Keratinocyte (primary cell): ENCODE results near the gene DLX4. TPM values are rescaled to one million over a fixed set of nuclear protein-coding genes. Genes with fewer than 3 reads are reported as not detected.

Source experiments
- DNase-seq: peaks from one replicate; pipeline ENCODE4 v3.0.0-alpha.2; 2011; ENCODE audit warnings: low read depth, missing footprints, low spot score
- FAIRE-seq: peaks from 2 replicates; lab custom pipeline; 2011; peaks lifted over from hg19 to GRCh38; lab: Jason Lieb, UNC
- H2AFZ ChIP-seq: 2 replicates; pipeline ENCODE4 v1.6.0; 2012; ENCODE audit warnings: low read length, control low read depth, inconsistent platforms; ENCODE audit not compliant: control insufficient read depth
- H3K27ac ChIP-seq: 2 replicates; pipeline ENCODE4 v1.5.1; 2011; ENCODE audit warnings: low read length; ENCODE audit not compliant: control insufficient read depth, insufficient read depth
- H3K27me3 ChIP-seq: 3 replicates; pipeline ENCODE4 v1.6.0; 2011; ENCODE audit warnings: low read length; ENCODE audit not compliant: control insufficient read depth, insufficient read depth; ENCODE audit errors: extremely low read depth
- H3K36me3 ChIP-seq, 2 experiments: 2 replicates in 1 of 2; 3 replicates in 1 of 2; pipeline ENCODE4 v1.5.1; 2011; ENCODE audit warnings: low read length in 2 of 2, mild to moderate bottlenecking in 1 of 2; ENCODE audit not compliant: control insufficient read depth in 2 of 2, insufficient read depth in 2 of 2; ENCODE audit errors: extremely low read depth in 1 of 2
- H3K4me1 ChIP-seq: 3 replicates; pipeline ENCODE4 v1.5.1; 2011; ENCODE audit warnings: low read length; ENCODE audit not compliant: control insufficient read depth, insufficient read depth; ENCODE audit errors: extremely low read depth
- H3K4me2 ChIP-seq: 3 replicates; pipeline ENCODE4 v1.6.0; 2011; ENCODE audit warnings: low read depth, low read length; ENCODE audit not compliant: control insufficient read depth, insufficient read depth; ENCODE audit errors: extremely low read depth
- H3K4me3 ChIP-seq, 3 experiments: fragments of 200-600 bp in 1 of 3; sonication (generic) in 1 of 3; 2 replicates in 2 of 3; 3 replicates in 1 of 3; pipeline ENCODE4 v1.5.1; 2011 to 2016; ENCODE audit warnings: low read length in 3 of 3, mild to moderate bottlenecking in 3 of 3, control low read depth in 2 of 3, inconsistent platforms in 1 of 3, low read depth in 1 of 3, mixed read lengths in 1 of 3, mixed run types in 1 of 3, moderate library complexity in 1 of 3; ENCODE audit not compliant: control insufficient read depth in 2 of 3, insufficient read depth in 2 of 3; ENCODE audit errors: extremely low read depth in 1 of 3
- H3K79me2 ChIP-seq: 2 replicates; pipeline ENCODE4 v1.6.0; 2012; ENCODE audit warnings: low read length; ENCODE audit not compliant: control insufficient read depth, insufficient read depth
- H3K9ac ChIP-seq: 3 replicates; pipeline ENCODE4 v1.6.0; 2011; ENCODE audit warnings: low read length; ENCODE audit not compliant: control insufficient read depth, insufficient read depth; ENCODE audit errors: extremely low read depth
- H3K9me1 ChIP-seq: 3 replicates; pipeline ENCODE4 v1.6.0; 2011; ENCODE audit warnings: low read length; ENCODE audit not compliant: control insufficient read depth, insufficient read depth; ENCODE audit errors: extremely low read depth
- H3K9me3 ChIP-seq: 2 replicates; pipeline ENCODE4 v1.5.1; 2012; ENCODE audit warnings: low read depth, low read length; ENCODE audit not compliant: control insufficient read depth
- H4K20me1 ChIP-seq: 3 replicates; pipeline ENCODE4 v1.6.0; 2011; ENCODE audit warnings: low read length; ENCODE audit not compliant: control insufficient read depth, insufficient read depth; ENCODE audit errors: extremely low read depth
- CTCF ChIP-seq, 3 experiments: IDR thresholded peaks in 1 of 3; conservative IDR thresholded peaks in 1 of 3; optimal IDR thresholded peaks in 1 of 3; 2 replicates in 2 of 3; 3 replicates in 1 of 3; pipeline versions ENCODE3 to v1.5.1; 2011; ENCODE audit warnings: low read length in 3 of 3, mild to moderate bottlenecking in 3 of 3, moderate library complexity in 2 of 3, control low read depth in 1 of 3, inconsistent platforms in 1 of 3; ENCODE audit not compliant: insufficient read depth in 2 of 3; ENCODE audit errors: extremely low read depth in 1 of 3
- EZH2 ChIP-seq: IDR thresholded peaks from one replicate; pipeline ENCODE4 v1.6.1; 2012; ENCODE audit warnings: inconsistent platforms, mild to moderate bottlenecking, low read length, moderate library complexity
- dilution Hi-C: fragments of 300-500 bp; cut with MboI; formaldehyde crosslinking; loops from one replicate; pipeline ENCODE4 v1.7.0; 2020; ENCODE audit warnings: low sequenced_read_pairs; ENCODE audit not compliant: extremely low pct_ligation_motif_present
- polyA plus RNA-seq, 5 experiments: library from polyadenylated mRNA; depleted of rRNA in 3 of 5; stranded (reverse) in 3 of 5; stranded (forward) in 1 of 5; unstranded in 1 of 5; fragments of >200 nt; gene quantifications; 1 replicate in 1 of 5; 2 replicates in 3 of 5; 3 replicates in 1 of 5; pipeline versions ENCODE4 v1.2.1 to v1.2.3, GENCODE V29; 2011 to 2012; ENCODE audit warnings: missing spikeins in 2 of 5, low read depth in 1 of 5, low replicate concordance in 1 of 5

The DLX4 gene
- polyA plus RNA-seq, 1 donor (not counting 4 experiments of a cell fraction or from before 2014, with no cell fraction given): 0.18 TPM

GRCh38 chr17:49952912-49953497 is 16.0 kb upstream of the DLX4 start:
- Histone ChIP-seq H3K4me1 (no peaks in the 10 kb centered on the region), H3K4me2 (no peak overlapping the region), H3K27ac (no peak overlapping the region), H3K4me3 (no peak overlapping the region), H3K9me3 (no peaks in the 10 kb centered on the region), H3K27me3 (peaks cover 12% of the 10 kb centered on the region), H4K20me1 (no peaks in the 10 kb centered on the region), H2AFZ (no peak overlapping the region), H3K9ac (no peak overlapping the region), H3K79me2 (no peaks in the 10 kb centered on the region), H3K9me1 (no peaks in the 10 kb centered on the region), H3K36me3 (no peaks in the 10 kb centered on the region)
- TF ChIP-seq CTCF (optimal IDR thresholded peaks at IDR 0.05 in 1 of 3, IDR thresholded peaks at IDR 0.05 in 1 of 3, conservative IDR thresholded peaks at IDR 0.05 in 1 of 3; ENCODE audit: extremely low read depth in 1 of 3, insufficient read depth in 2 of 3, low read length in 3 of 3): no peak
- TF ChIP-seq EZH2: no peak
- no peak for FAIRE-seq
- no peak for DNase-seq
- dilution Hi-C loops: no loop called here

DNA sequence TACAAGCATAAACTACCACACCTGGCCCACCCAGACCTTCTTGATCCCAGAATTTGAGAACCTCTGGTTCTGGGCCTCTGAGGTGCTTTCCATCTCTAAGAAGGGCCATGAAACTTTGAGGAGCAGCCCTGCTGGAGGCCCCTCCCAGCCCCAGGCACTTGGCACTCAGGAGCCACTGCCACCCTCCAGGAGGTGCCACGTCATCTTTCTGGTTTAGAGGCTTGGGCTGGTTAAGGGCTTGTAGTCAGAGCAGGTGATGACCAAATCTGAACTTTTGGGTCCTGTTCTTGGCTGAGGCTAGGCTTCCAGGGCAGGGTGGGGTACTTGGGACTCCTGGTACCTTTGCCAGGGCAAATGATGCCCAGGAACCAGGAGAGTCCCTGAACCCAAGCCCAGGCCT is 13.8 kb upstream of the DLX4 start:
- no peak for TF ChIP-seq EZH2
- no peak for TF ChIP-seq CTCF (optimal IDR thresholded peaks at IDR 0.05 in 1 of 3, IDR thresholded peaks at IDR 0.05 in 1 of 3, conservative IDR thresholded peaks at IDR 0.05 in 1 of 3; ENCODE audit: extremely low read depth in 1 of 3, insufficient read depth in 2 of 3, low read length in 3 of 3)
- dilution Hi-C loops: no loop called here
- H3K27ac ChIP-seq: no peak overlapping the region
- H3K27me3 ChIP-seq: peaks cover 12% of the 10 kb centered on the region
- H3K9me1 ChIP-seq: no peaks in the 10 kb centered on the region
- FAIRE-seq (no peak), DNase-seq (no peak)
- H4K20me1 ChIP-seq: no peaks in the 10 kb centered on the region
- no peaks in the 10 kb centered on the region for H3K9me3 ChIP-seq
- no peak overlapping the region for H3K9ac ChIP-seq
- H2AFZ ChIP-seq: no peak overlapping the region
- no peaks in the 10 kb centered on the region for H3K79me2 ChIP-seq
- no peaks in the 10 kb centered on the region for H3K36me3 ChIP-seq
- no peak overlapping the region for H3K4me3 ChIP-seq
- peaks cover 11% of the 10 kb centered on the region for H3K4me1 ChIP-seq
- H3K4me2 ChIP-seq: no peak overlapping the region
